ENCODE measurements around the gene GLB1L3. TPM values are rescaled to one million over a fixed set of nuclear protein-coding genes. Genes with fewer than 3 reads are reported as not detected.

GLB1L3 gene
- polyA plus RNA-seq, 1 donor (not counting 4 experiments of a cell fraction or from before 2014, with no cell fraction given): 3.0 TPM

DNA sequence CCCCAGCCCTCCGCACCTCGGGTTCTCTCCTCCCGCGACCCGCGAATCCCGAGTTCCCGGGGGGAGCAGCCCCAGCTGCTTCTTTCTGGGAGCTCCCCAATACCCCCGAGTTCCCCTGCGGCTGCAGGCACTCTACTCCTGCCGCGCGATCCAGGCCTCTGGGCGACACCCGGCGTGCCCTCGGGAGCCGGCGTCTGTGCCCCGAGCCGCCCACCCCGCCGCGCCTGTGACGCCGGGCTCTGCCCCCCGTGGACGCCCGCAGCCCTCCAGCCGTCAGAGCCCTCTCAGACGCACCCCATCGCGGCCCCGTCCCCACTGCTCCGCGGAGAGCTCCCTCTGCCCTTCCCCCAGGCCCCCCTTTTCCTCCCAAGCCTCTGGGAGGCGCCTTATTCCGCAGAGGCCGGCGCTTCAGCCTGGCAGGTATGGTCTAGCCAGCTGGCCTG lies 56.0 kb downstream of the GLB1L3 start:
- TF ChIP-seq, protein P1, sequence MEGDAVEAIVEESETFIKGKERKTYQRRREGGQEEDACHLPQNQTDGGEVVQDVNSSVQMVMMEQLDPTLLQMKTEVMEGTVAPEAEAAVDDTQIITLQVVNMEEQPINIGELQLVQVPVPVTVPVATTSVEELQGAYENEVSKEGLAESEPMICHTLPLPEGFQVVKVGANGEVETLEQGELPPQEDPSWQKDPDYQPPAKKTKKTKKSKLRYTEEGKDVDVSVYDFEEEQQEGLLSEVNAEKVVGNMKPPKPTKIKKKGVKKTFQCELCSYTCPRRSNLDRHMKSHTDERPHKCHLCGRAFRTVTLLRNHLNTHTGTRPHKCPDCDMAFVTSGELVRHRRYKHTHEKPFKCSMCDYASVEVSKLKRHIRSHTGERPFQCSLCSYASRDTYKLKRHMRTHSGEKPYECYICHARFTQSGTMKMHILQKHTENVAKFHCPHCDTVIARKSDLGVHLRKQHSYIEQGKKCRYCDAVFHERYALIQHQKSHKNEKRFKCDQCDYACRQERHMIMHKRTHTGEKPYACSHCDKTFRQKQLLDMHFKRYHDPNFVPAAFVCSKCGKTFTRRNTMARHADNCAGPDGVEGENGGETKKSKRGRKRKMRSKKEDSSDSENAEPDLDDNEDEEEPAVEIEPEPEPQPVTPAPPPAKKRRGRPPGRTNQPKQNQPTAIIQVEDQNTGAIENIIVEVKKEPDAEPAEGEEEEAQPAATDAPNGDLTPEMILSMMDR (optimal IDR thresholded peaks at IDR 0.05 in 1 of 3, IDR thresholded peaks at IDR 0.05 in 1 of 3, conservative IDR thresholded peaks at IDR 0.05 in 1 of 3; ENCODE audit: extremely low read depth in 1 of 3, insufficient read depth in 2 of 3, low read length in 3 of 3): peak in 1 of 3 experiments; percentile 27
- peak; percentile 20 for TF ChIP-seq EZH2 (IDR thresholded peaks at IDR 0.05; ENCODE audit: low read length)
- DNase-seq (ENCODE audit: low read depth, low spot score) (no peak), FAIRE-seq (no peak)
- Histone ChIP-seq H3K27ac (ENCODE audit: control insufficient read depth, insufficient read depth, low read length) (no peak overlapping the region), H3K4me2 (ENCODE audit: control insufficient read depth, extremely low read depth, insufficient read depth, low read depth, low read length) (peak overlapping the region; percentile 88), H3K27me3 (ENCODE audit: control insufficient read depth, extremely low read depth, insufficient read depth, low read length) (peaks cover 8% of the 10 kb centered on the region), H3K9ac (ENCODE audit: control insufficient read depth, extremely low read depth, insufficient read depth, low read length) (peak overlapping the region; percentile 35), H3K4me3 (ENCODE audit: control insufficient read depth in 2 of 3, extremely low read depth in 1 of 3, insufficient read depth in 2 of 3, low read depth in 1 of 3, low read length in 3 of 3) (peak overlapping the region; percentile 50 to 71 (median 69)), H3K36me3 (ENCODE audit: control insufficient read depth in 2 of 2, extremely low read depth in 1 of 2, insufficient read depth in 2 of 2, low read length in 2 of 2) (no peaks in the 10 kb centered on the region), H3K9me1 (ENCODE audit: control insufficient read depth, extremely low read depth, insufficient read depth, low read length) (no peaks in the 10 kb centered on the region), H2AFZ (ENCODE audit: control insufficient read depth, low read length) (peak overlapping the region; percentile 75), H3K9me3 (ENCODE audit: control insufficient read depth, low read depth, low read length) (no peaks in the 10 kb centered on the region), H3K79me2 (ENCODE audit: control insufficient read depth, insufficient read depth, low read length) (no peaks in the 10 kb centered on the region), H3K4me1 (ENCODE audit: control insufficient read depth, extremely low read depth, insufficient read depth, low read length) (peaks cover 2% of the 10 kb centered on the region), H4K20me1 (ENCODE audit: control insufficient read depth, extremely low read depth, insufficient read depth, low read length) (no peaks in the 10 kb centered on the region)
- dilution Hi-C loops (cut with MboI; ENCODE audit: extremely low pct_ligation_motif_present, low sequenced_read_pairs): no loop called here

DNA sequence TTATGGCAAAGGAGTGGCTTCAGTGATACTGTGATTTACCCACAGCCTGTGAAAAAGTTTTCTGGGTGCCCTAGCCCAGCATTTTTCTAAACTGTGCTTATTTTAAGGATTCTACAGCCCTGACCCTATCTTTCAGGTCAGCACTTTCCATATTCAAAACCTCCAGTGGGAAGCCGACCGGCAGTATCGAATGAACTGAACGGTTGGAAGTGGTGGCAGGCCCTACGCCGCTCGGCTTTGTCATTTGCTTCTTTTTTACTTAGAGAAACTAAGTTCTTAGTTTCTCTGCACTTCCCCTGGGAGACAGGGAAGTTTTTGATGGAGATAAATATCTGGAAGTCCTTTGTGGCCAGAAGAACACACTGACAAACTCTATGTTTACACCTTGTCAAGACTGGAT lies 56.6 kb downstream of the GLB1L3 start:
- no peak overlapping the region for H3K27ac ChIP-seq (ENCODE audit: control insufficient read depth, insufficient read depth, low read length)
- H3K27me3 ChIP-seq (ENCODE audit: control insufficient read depth, extremely low read depth, insufficient read depth, low read length): peaks cover 8% of the 10 kb centered on the region
- no peaks in the 10 kb centered on the region for H3K79me2 ChIP-seq (ENCODE audit: control insufficient read depth, insufficient read depth, low read length)
- FAIRE-seq: no peak
- peaks cover 2% of the 10 kb centered on the region for H3K4me1 ChIP-seq (ENCODE audit: control insufficient read depth, extremely low read depth, insufficient read depth, low read length)
- no peaks in the 10 kb centered on the region for H3K36me3 ChIP-seq (ENCODE audit: control insufficient read depth in 2 of 2, extremely low read depth in 1 of 2, insufficient read depth in 2 of 2, low read length in 2 of 2)
- no peak overlapping the region for H3K9ac ChIP-seq (ENCODE audit: control insufficient read depth, extremely low read depth, insufficient read depth, low read length)
- no peaks in the 10 kb centered on the region for H4K20me1 ChIP-seq (ENCODE audit: control insufficient read depth, extremely low read depth, insufficient read depth, low read length)
- no peak for TF ChIP-seq EZH2 (IDR thresholded peaks at IDR 0.05; ENCODE audit: low read length)
- TF ChIP-seq, protein P1 (optimal IDR thresholded peaks at IDR 0.05 in 1 of 3, IDR thresholded peaks at IDR 0.05 in 1 of 3, conservative IDR thresholded peaks at IDR 0.05 in 1 of 3; ENCODE audit: extremely low read depth in 1 of 3, insufficient read depth in 2 of 3, low read length in 3 of 3): no peak
- no peak for DNase-seq (ENCODE audit: low read depth, low spot score)
- no peak overlapping the region for H3K4me3 ChIP-seq (ENCODE audit: control insufficient read depth in 2 of 3, extremely low read depth in 1 of 3, insufficient read depth in 2 of 3, low read depth in 1 of 3, low read length in 3 of 3)
- H2AFZ ChIP-seq (ENCODE audit: control insufficient read depth, low read length): no peak overlapping the region
- H3K4me2 ChIP-seq (ENCODE audit: control insufficient read depth, extremely low read depth, insufficient read depth, low read depth, low read length): peak overlapping the region; percentile 88
- no peaks in the 10 kb centered on the region for H3K9me1 ChIP-seq (ENCODE audit: control insufficient read depth, extremely low read depth, insufficient read depth, low read length)
- dilution Hi-C loops (cut with MboI; ENCODE audit: extremely low pct_ligation_motif_present, low sequenced_read_pairs): no loop called here
- H3K9me3 ChIP-seq (ENCODE audit: control insufficient read depth, low read depth, low read length): no peaks in the 10 kb centered on the region

Data from keratinocyte (primary cell).